Duodenal mucosa (tissue), 2 donors: ENCODE measurements around the gene PLPP7.

ENCODE experiments used
- H3K27ac ChIP-seq: one replicate; pipeline ENCODE4 v1.7.0; 2013; ENCODE audit warnings: low read depth, low read length
- H3K27me3 ChIP-seq, 2 donors: one replicate each; pipeline ENCODE4 v1.7.0; 2013; ENCODE audit warnings: low read length in 2 of 2, control low read depth in 1 of 2; ENCODE audit not compliant: insufficient read depth in 2 of 2, control insufficient read depth in 1 of 2
- H3K36me3 ChIP-seq, 2 donors: one replicate each; pipeline ENCODE4 v1.7.0; 2013; ENCODE audit warnings: low read length in 2 of 2, control low read depth in 1 of 2; ENCODE audit not compliant: insufficient read depth in 2 of 2, control insufficient read depth in 1 of 2
- H3K4me1 ChIP-seq, 2 donors: one replicate each; pipeline ENCODE4 v1.7.0; 2013; ENCODE audit warnings: low read length in 2 of 2, control low read depth in 1 of 2; ENCODE audit not compliant: insufficient read depth in 2 of 2, control insufficient read depth in 1 of 2
- H3K4me3 ChIP-seq, 2 donors: one replicate each; pipeline ENCODE4 v1.7.0; 2013; ENCODE audit warnings: low read length in 2 of 2, low read depth in 1 of 2
- H3K9ac ChIP-seq, 2 donors: one replicate each; pipeline ENCODE4 v1.7.0; 2013; ENCODE audit warnings: low read length in 2 of 2, low read depth in 1 of 2
- H3K9me3 ChIP-seq, 2 donors: one replicate each; pipeline ENCODE4 v1.7.0; 2013; ENCODE audit warnings: low read length in 2 of 2, control low read depth in 1 of 2; ENCODE audit not compliant: control insufficient read depth in 1 of 2

PLPP7 gene

GRCh38 chr9:131291795-131292315 lies 2.3 kb downstream of the PLPP7 start:
- Histone ChIP-seq H3K9me3 (no peaks in the 10 kb centered on the region), H3K27ac (no peak overlapping the region), H3K4me3 (no peak overlapping the region), H3K27me3 (no peaks in the 10 kb centered on the region), H3K36me3 (no peaks in the 10 kb centered on the region), H3K9ac (no peak overlapping the region), H3K4me1 (no peaks in the 10 kb centered on the region)

GRCh38 chr9:131292937-131293336 lies 3.4 kb downstream of the PLPP7 start:
- H3K27me3 ChIP-seq: no peaks in the 10 kb centered on the region
- no peak overlapping the region for H3K4me3 ChIP-seq
- no peak overlapping the region for H3K9ac ChIP-seq
- no peaks in the 10 kb centered on the region for H3K4me1 ChIP-seq
- H3K36me3 ChIP-seq: no peaks in the 10 kb centered on the region
- no peak overlapping the region for H3K27ac ChIP-seq
- H3K9me3 ChIP-seq: no peaks in the 10 kb centered on the region

- Histone ChIP-seq H3K27ac (no peak overlapping the region), H3K4me1 (no peaks in the 10 kb centered on the region), H3K27me3 (no peaks in the 10 kb centered on the region), H3K4me3 (no peak overlapping the region), H3K36me3 (no peaks in the 10 kb centered on the region), H3K9me3 (no peaks in the 10 kb centered on the region), H3K9ac (no peak overlapping the region)
Measured at GRCh38 chr9:131296460-131296859, 6.9 kb downstream of the PLPP7 start.

GRCh38 chr9:131296906-131297500 lies 7.5 kb downstream of the PLPP7 start:
- H3K27ac ChIP-seq: no peak overlapping the region
- H3K36me3 ChIP-seq: no peaks in the 10 kb centered on the region
- no peaks in the 10 kb centered on the region for H3K9me3 ChIP-seq
- no peak overlapping the region for H3K9ac ChIP-seq
- H3K4me3 ChIP-seq: no peak overlapping the region
- H3K27me3 ChIP-seq: no peaks in the 10 kb centered on the region
- no peaks in the 10 kb centered on the region for H3K4me1 ChIP-seq

- Histone ChIP-seq H3K27me3 (no peaks in the 10 kb centered on the region), H3K4me3 (no peak overlapping the region), H3K9me3 (no peaks in the 10 kb centered on the region), H3K9ac (no peak overlapping the region), H3K36me3 (no peaks in the 10 kb centered on the region), H3K27ac (no peak overlapping the region), H3K4me1 (no peaks in the 10 kb centered on the region)
Measured at GRCh38 chr9:131297903-131298302, 8.4 kb downstream of the PLPP7 start.

- no peaks in the 10 kb centered on the region for H3K9me3 ChIP-seq
- H3K36me3 ChIP-seq: no peaks in the 10 kb centered on the region
- H3K4me3 ChIP-seq: no peak overlapping the region
- H3K27ac ChIP-seq: no peak overlapping the region
- no peaks in the 10 kb centered on the region for H3K27me3 ChIP-seq
- H3K9ac ChIP-seq: no peak overlapping the region
- H3K4me1 ChIP-seq: no peaks in the 10 kb centered on the region
Measured at GRCh38 chr9:131298341-131298740, 8.8 kb downstream of the PLPP7 start.

GRCh38 chr9:131298816-131299215 lies 9.3 kb downstream of the PLPP7 start:
- H3K9me3 ChIP-seq: no peaks in the 10 kb centered on the region
- no peaks in the 10 kb centered on the region for H3K36me3 ChIP-seq
- H3K4me1 ChIP-seq: no peaks in the 10 kb centered on the region
- H3K4me3 ChIP-seq: no peak overlapping the region
- no peak overlapping the region for H3K27ac ChIP-seq
- no peak overlapping the region for H3K9ac ChIP-seq
- H3K27me3 ChIP-seq: no peaks in the 10 kb centered on the region

GRCh38 chr9:131299346-131299960 lies 9.9 kb downstream of the PLPP7 start:
- no peaks in the 10 kb centered on the region for H3K27me3 ChIP-seq
- H3K9ac ChIP-seq: no peak overlapping the region
- H3K4me3 ChIP-seq: no peak overlapping the region
- no peaks in the 10 kb centered on the region for H3K36me3 ChIP-seq
- no peak overlapping the region for H3K27ac ChIP-seq
- H3K9me3 ChIP-seq: no peaks in the 10 kb centered on the region
- no peaks in the 10 kb centered on the region for H3K4me1 ChIP-seq

GRCh38 chr9:131299961-131300347 lies 10.4 kb downstream of the PLPP7 start:
- no peak overlapping the region for H3K27ac ChIP-seq
- H3K36me3 ChIP-seq: no peaks in the 10 kb centered on the region
- H3K9me3 ChIP-seq: no peaks in the 10 kb centered on the region
- no peaks in the 10 kb centered on the region for H3K4me1 ChIP-seq
- H3K4me3 ChIP-seq: no peak overlapping the region
- no peaks in the 10 kb centered on the region for H3K27me3 ChIP-seq
- no peak overlapping the region for H3K9ac ChIP-seq

GRCh38 chr9:131300444-131300843 lies 10.9 kb downstream of the PLPP7 start:
- Histone ChIP-seq H3K4me3 (no peak overlapping the region), H3K9me3 (no peaks in the 10 kb centered on the region), H3K9ac (no peak overlapping the region), H3K27ac (no peak overlapping the region), H3K36me3 (no peaks in the 10 kb centered on the region), H3K27me3 (no peaks in the 10 kb centered on the region), H3K4me1 (no peaks in the 10 kb centered on the region)
